ENCODE measurements around the gene POLR2J. TPM values are rescaled to one million over a fixed set of nuclear protein-coding genes. Genes with fewer than 3 reads are reported as not detected.

Gene POLR2J
- total RNA-seq, 2 donors from 2014 or later = 56.9 to 79.6 TPM

GRCh38 chr7:102432442-102433218 lies 46.1 kb downstream of the POLR2J start:
- Mint-ChIP-seq H3K27ac (peak overlapping the region; percentile 77 to 81), H3K36me3 (peaks cover 8% of the 10 kb centered on the region in 2 donors), H3K9me3 (no peaks in the 10 kb centered on the region)
- no peak for DNase-seq (ENCODE audit: low spot score in 2 of 2)
- peak; percentile 5 to 8 for ATAC-seq

- H3K36me3 Mint-ChIP-seq = peaks cover 8% of the 10 kb centered on the region in 2 donors
- H3K9me3 Mint-ChIP-seq = no peaks in the 10 kb centered on the region
- ATAC-seq = peak; percentile 33 to 48
- H3K27ac Mint-ChIP-seq = peak overlapping the region; percentile 77 to 81
- peak; percentile 42 to 67 for DNase-seq (ENCODE audit: low spot score in 2 of 2)
Observed at GRCh38 chr7:102431617-102432298, 47.0 kb downstream of the POLR2J start.

DNA sequence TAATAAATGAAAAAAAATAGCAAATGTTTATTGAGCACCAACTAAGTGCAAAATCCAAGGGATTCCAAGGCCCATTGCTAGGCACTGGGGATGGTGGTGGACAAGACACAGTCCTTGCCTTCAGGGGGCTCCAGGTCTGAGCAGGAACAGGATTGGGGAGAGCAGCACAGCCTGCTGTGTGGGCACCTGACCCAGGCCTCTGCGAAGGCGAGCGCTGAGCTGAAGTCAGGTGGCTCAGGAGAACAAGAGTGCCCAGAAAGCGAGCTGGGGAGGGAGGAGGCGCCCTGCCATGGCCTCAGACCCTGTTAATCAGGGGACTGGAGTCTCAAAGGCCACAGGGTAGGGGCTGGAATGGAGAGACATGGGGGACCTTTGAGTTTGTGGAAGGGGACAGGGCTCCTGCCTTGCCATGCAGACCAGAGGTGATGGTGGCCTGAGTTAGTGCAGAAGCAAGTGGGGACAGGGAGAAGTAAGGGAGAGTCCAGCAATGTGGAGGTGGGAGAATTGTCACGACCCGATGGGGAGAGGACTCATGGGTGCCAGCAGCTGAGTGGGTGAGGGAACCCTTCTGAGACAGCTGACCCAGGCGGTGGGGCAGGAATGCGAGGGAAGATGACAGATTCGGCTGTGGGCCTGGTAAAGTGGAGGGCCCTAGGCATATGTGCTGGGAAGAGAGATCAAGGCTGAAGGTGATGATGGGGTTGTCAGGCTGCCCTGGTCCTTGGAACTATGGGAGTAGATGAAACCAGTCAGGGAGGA lies 49.4 kb downstream of the POLR2J start:
- DNase-seq (ENCODE audit: low spot score in 2 of 2) = no peak
- Mint-ChIP-seq H3K27ac (peak overlapping the region; percentile 77 to 85), H3K36me3 (peaks cover 15 to 26% of the 10 kb centered on the region in 2 donors), H3K9me3 (no peaks in the 10 kb centered on the region)
- no peak for ATAC-seq

DNA sequence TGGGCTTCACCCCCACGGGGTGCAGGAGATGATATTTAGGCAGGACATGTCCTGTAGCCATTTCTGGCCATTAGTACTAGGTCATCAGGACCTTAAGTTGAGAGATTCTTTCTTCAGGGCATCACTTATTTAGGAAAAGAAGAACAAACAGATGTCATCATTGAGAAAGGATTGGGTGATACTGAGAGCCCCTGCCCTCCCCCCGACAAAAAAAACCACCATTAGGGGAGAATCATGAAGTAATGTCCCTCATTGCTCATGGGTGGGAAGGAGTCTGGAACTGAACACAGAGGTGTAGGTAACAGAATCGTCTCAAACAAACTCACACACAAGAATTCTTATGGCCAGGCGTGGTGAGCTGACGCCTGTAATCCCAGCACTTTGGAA lies 51.7 kb downstream of the POLR2J start:
- DNase-seq (ENCODE audit: low spot score in 2 of 2) = no peak
- H3K36me3 Mint-ChIP-seq = peaks cover 15 to 28% of the 10 kb centered on the region in 2 donors
- peak overlapping the region; percentile 98 to 99 for H3K27ac Mint-ChIP-seq
- H3K9me3 Mint-ChIP-seq = no peaks in the 10 kb centered on the region
- no peak for ATAC-seq

DNA sequence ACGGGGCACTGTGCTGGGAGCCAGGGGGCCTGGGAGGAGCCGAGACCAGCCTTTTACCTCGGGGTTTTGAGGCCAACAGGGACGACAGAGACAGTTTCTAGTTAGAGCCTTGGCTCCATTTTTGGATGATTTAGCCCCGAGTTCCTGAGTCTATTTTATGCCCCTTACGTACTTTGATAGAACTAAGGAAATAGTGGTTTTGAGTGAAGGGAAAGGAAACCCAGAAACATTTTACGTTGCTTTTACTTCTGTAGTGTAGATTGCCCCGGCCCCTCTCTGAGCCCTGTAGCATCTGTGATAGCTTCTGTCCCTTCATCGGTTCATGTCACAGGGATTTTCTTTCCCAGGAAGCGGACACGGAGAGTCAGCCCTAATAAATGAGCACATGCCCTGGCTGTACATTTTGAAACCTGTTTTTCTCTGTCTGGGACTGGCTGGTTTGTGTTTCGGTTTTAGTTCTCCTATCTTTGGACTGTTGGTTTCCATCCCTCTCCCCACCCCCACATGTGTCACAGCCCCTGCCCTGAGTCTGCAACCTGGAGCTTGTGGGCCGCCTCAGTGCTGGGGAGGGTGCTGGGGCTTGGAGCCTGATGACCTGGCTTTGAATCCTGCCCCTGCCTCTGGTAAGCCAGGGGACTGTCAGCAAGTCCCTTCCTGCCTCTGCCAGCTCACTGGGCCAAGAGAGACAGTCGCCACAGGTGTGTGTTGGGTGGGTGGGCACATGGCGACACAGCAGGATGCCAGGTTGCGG lies 52.3 kb downstream of the POLR2J start:
- peak; percentile 79 to 86 for ATAC-seq
- Mint-ChIP-seq H3K27ac (peak overlapping the region; percentile 98 to 99), H3K36me3 (peaks cover 15 to 28% of the 10 kb centered on the region in 2 donors), H3K9me3 (no peaks in the 10 kb centered on the region)
- DNase-seq (ENCODE audit: low spot score in 2 of 2) = peak; percentile 68 to 90

- peak overlapping the region; percentile 98 to 99 for H3K27ac Mint-ChIP-seq
- H3K9me3 Mint-ChIP-seq = no peaks in the 10 kb centered on the region
- ATAC-seq = peak; percentile 78
- peak; percentile 76 to 85 for DNase-seq (ENCODE audit: low spot score in 2 of 2)
- peaks cover 15 to 32% of the 10 kb centered on the region in 2 donors for H3K36me3 Mint-ChIP-seq
Observed at GRCh38 chr7:102425639-102426267, 53.0 kb downstream of the POLR2J start.

- ATAC-seq (no peak), DNase-seq (ENCODE audit: low spot score in 2 of 2) (no peak)
- peak overlapping the region; percentile 98 to 99 for H3K27ac Mint-ChIP-seq
- no peaks in the 10 kb centered on the region for H3K9me3 Mint-ChIP-seq
- peaks cover 15 to 38% of the 10 kb centered on the region in 2 donors for H3K36me3 Mint-ChIP-seq
Observed at GRCh38 chr7:102424787-102425218, 53.9 kb downstream of the POLR2J start.

DNA sequence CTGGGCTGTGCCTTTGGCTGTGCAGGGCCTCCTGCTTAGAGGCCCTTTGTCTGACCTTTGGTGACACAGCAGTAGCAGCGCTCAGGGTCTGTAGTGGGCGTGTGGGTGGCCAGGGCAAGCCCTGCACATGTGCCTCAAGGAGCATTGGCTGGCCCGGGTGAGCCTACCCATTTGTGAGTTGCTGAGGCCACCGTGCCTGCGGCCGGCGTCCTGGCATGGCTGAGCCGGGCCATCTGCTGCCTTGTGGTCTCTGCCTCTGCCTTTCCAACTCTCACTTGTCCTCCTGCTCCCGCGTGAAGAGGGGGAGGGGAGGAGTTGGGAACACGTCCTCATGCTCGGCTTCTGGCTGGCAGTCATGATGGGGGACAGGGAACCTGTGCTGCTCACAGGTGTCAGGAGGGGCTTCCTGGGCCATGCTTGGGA lies 54.6 kb downstream of the POLR2J start:
- H3K9me3 Mint-ChIP-seq = no peaks in the 10 kb centered on the region
- peaks cover 15 to 38% of the 10 kb centered on the region in 2 donors for H3K36me3 Mint-ChIP-seq
- ATAC-seq (no peak), DNase-seq (ENCODE audit: low spot score in 2 of 2) (no peak)
- H3K27ac Mint-ChIP-seq = peak overlapping the region in 1 of 2 donors; percentile 98

Other genes with a start within 250 kb of the POLR2J start
- 1 to 10 TPM in 1 of 2 donors, under 1 TPM in 1; 0.84 to 6.3 TPM for gene SH2B2, start 192.1 kb downstream of the POLR2J start, total RNA-seq
- gene SPDYE6, start 122.5 kb downstream of the POLR2J start, total RNA-seq = not detected
- 10 to 100 TPM; 22.9 to 42.3 TPM for gene PRKRIP1, start 82.6 kb downstream of the POLR2J start, total RNA-seq
- gene ORAI2, start 45.3 kb downstream of the POLR2J start, total RNA-seq = 10 to 100 TPM; 25.8 to 26.7 TPM
- gene ALKBH4, start 14.1 kb downstream of the POLR2J start, total RNA-seq = 1 to 10 TPM; 8.2 to 9.3 TPM
- 10 to 100 TPM; 11.6 to 12.5 TPM for gene LRWD1, start 13.9 kb downstream of the POLR2J start, total RNA-seq
- gene RASA4B, start 38.9 kb upstream of the POLR2J start, total RNA-seq = 10 to 100 TPM; 21.8 to 23.9 TPM
- gene UPK3BL2, start 64.8 kb upstream of the POLR2J start, total RNA-seq = 10 to 100 TPM; 23.3 to 26.0 TPM
- gene SPDYE2, start 72.3 kb upstream of the POLR2J start, total RNA-seq = not detected
- 10 to 100 TPM; 68.5 to 69.1 TPM for gene POLR2J3, start 93.7 kb upstream of the POLR2J start, total RNA-seq
- 10 to 100 TPM; 47.8 to 79.4 TPM for gene RASA4, start 137.8 kb upstream of the POLR2J start, total RNA-seq
- 10 to 100 TPM; 38.5 to 43.4 TPM for gene UPK3BL1, start 163.9 kb upstream of the POLR2J start, total RNA-seq
- not detected for gene SPDYE2B, start 171.4 kb upstream of the POLR2J start, total RNA-seq
- 10 to 100 TPM; 18.1 to 20.9 TPM for gene POLR2J2, start 192.7 kb upstream of the POLR2J start, total RNA-seq